ENCODE results near the gene SERPINA10. TPM values are rescaled to one million over a fixed set of nuclear protein-coding genes. Genes with fewer than 3 reads are reported as not detected.

SERPINA10 gene
- total RNA-seq, 1 donor from 2014 or later = not detected

DNA sequence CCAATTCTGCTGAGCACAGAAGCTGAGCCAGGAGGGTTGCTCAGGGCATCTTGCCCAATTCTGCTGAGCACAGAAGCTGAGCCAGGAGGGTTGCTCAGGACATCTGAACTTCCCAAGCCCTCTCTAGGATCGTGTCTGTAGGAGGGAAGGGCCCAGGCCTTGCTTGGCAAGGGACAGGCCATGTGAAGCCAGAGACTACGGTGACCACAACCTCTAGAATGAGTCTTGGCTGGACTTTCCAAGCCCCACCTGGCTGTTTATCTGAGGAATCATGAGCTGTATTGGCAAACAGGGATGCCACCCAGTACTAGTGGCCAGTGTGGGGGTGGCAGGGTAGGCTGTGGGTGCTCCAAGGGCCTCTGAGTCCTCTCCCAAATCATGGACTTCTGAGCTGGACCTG, 37.8 kb upstream of the SERPINA10 start:
- intact Hi-C loops (cut with micrococcal nuclease) = no loop called here
- H3K9me3 ChIP-seq (replicated peaks) = peaks cover 8% of the 10 kb centered on the region
- peaks cover 27% of the 10 kb centered on the region for H3K27me3 ChIP-seq (ENCODE audit: low read depth)
- no peak for DNase-seq
- no peak overlapping the region for H3K27ac ChIP-seq (replicated peaks)
- H3K4me3 ChIP-seq = no peak overlapping the region
- no peaks in the 10 kb centered on the region for H3K36me3 ChIP-seq
- no peaks in the 10 kb centered on the region for H3K4me1 ChIP-seq
- TF ChIP-seq, protein P1, sequence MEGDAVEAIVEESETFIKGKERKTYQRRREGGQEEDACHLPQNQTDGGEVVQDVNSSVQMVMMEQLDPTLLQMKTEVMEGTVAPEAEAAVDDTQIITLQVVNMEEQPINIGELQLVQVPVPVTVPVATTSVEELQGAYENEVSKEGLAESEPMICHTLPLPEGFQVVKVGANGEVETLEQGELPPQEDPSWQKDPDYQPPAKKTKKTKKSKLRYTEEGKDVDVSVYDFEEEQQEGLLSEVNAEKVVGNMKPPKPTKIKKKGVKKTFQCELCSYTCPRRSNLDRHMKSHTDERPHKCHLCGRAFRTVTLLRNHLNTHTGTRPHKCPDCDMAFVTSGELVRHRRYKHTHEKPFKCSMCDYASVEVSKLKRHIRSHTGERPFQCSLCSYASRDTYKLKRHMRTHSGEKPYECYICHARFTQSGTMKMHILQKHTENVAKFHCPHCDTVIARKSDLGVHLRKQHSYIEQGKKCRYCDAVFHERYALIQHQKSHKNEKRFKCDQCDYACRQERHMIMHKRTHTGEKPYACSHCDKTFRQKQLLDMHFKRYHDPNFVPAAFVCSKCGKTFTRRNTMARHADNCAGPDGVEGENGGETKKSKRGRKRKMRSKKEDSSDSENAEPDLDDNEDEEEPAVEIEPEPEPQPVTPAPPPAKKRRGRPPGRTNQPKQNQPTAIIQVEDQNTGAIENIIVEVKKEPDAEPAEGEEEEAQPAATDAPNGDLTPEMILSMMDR (IDR thresholded peaks at IDR 0.05; ENCODE audit: borderline replicate concordance) = no peak

DNA sequence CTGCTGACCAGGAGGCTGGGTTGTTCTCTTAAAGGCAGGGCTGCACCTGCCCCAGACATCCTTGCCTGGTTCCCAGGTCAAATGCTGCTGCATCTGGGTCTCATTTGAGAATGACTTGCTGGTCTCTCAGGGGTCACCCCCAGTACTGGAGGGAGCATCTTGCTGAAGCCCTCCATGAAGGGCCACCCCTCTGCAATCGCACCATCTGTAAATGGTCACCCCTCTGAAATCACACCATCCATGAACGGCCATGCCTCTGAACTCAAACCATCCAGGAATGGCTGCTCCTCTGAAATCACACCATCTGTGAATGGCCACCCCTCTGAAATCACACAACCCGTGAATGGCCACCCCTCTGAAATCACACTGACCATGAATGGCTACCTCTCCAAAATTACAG, 37.4 kb upstream of the SERPINA10 start:
- Histone ChIP-seq H3K4me1 (no peaks in the 10 kb centered on the region), H3K9me3 (replicated peaks) (peaks cover 8% of the 10 kb centered on the region), H3K27ac (replicated peaks) (no peak overlapping the region), H3K27me3 (ENCODE audit: low read depth) (peaks cover 27% of the 10 kb centered on the region), H3K36me3 (no peaks in the 10 kb centered on the region), H3K4me3 (no peak overlapping the region)
- TF ChIP-seq, protein P1 (IDR thresholded peaks at IDR 0.05; ENCODE audit: borderline replicate concordance) = no peak
- intact Hi-C loops (cut with micrococcal nuclease) = no loop called here
- DNase-seq = no peak

- H3K9me3 ChIP-seq (replicated peaks) = peaks cover 8% of the 10 kb centered on the region
- intact Hi-C loops (cut with micrococcal nuclease) = no loop called here
- peaks cover 21% of the 10 kb centered on the region for H3K27me3 ChIP-seq (ENCODE audit: low read depth)
- TF ChIP-seq, protein P1 (IDR thresholded peaks at IDR 0.05; ENCODE audit: borderline replicate concordance) = no peak
- H3K27ac ChIP-seq (replicated peaks) = no peak overlapping the region
- H3K36me3 ChIP-seq = no peaks in the 10 kb centered on the region
- DNase-seq = no peak
- H3K4me3 ChIP-seq = no peak overlapping the region
- H3K4me1 ChIP-seq = no peaks in the 10 kb centered on the region
These were observed 36.8 kb upstream of the SERPINA10 start for GRCh38 chr14:94329857-94330256.

- no peaks in the 10 kb centered on the region for H3K36me3 ChIP-seq
- TF ChIP-seq, protein P1 (IDR thresholded peaks at IDR 0.05; ENCODE audit: borderline replicate concordance) = no peak
- no peak overlapping the region for H3K4me3 ChIP-seq
- intact Hi-C loops (cut with micrococcal nuclease) = no loop called here
- no peak overlapping the region for H3K27ac ChIP-seq (replicated peaks)
- peaks cover 8% of the 10 kb centered on the region for H3K9me3 ChIP-seq (replicated peaks)
- peaks cover 19% of the 10 kb centered on the region for H3K27me3 ChIP-seq (ENCODE audit: low read depth)
- DNase-seq = no peak
- H3K4me1 ChIP-seq = no peaks in the 10 kb centered on the region
These were observed 35.1 kb upstream of the SERPINA10 start for GRCh38 chr14:94328196-94328595.

DNA sequence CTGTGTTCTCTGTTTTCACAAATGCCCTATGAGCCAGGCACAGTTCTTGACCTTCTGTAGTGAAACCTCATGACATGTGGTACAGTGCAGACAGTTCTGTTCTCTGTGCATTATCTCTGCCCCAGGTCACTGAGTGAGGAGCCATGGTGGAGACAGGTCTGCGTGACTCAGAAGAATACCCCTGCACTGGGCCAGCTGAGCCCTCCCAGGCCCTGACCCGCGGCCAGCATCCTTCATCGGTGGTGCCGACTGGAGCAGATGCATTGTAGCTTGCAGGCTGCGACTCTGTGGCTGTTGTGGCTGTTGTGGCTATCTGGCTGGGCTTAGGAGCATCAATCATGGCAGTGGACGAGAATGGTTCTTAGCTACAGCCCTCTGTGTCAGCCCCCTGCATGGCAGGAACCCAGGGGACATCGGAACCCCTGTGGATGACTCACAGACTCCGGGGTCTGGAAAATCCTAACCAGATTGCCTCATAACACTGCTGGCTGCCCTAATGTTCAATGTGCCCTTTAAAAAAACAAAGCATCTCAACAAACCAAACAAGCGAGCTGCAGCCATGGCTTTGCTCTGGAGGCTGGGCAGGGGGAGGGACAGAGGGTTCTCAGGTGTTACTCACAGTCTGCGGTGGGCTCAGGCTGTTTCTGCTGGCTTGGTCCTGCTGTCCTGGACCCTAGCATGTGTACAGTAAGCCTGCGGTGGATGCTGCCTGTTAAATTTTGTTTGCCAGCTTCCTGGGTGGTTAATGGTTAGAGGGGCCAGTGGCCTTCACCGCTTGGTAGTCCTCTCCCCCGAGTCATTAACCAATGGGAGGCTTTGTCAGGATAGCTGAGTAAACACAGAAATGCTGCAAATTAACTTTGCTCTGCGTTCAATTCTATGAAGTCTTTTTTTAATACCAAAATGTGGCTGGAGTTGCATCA, 29.8 kb upstream of the SERPINA10 start, which contains the start of gene SERPINA6:
TSS of gene SERPINA6 (minus strand) at position 689 of the 923 bp plus-strand sequence. CDS start 8,688 bp downstream, outside the sequence.
- H3K27ac ChIP-seq (replicated peaks) = no peak within 1 kb of the TSS
- H3K4me1 ChIP-seq = no peaks in the 10 kb centered on the region
- H3K27me3 ChIP-seq (ENCODE audit: low read depth) = peaks cover 17% of the 10 kb centered on the region
- intact Hi-C loops (cut with micrococcal nuclease) = no loop called here
- TF ChIP-seq, protein P1 (IDR thresholded peaks at IDR 0.05; ENCODE audit: borderline replicate concordance) = no peak
- peaks cover 15% of the 10 kb centered on the region for H3K9me3 ChIP-seq (replicated peaks)
- DNase-seq = no peak
- no peaks in the 10 kb centered on the region for H3K36me3 ChIP-seq
- no peak within 1 kb of the TSS for H3K4me3 ChIP-seq
